ENCODE results near the gene ITGA1. TPM values are rescaled to one million over a fixed set of nuclear protein-coding genes. Genes with fewer than 3 reads are reported as not detected.

Gene ITGA1
- total and polyA plus RNA-seq, 2 donors from 2014 or later, result 13.3 to 65.6 TPM

GRCh38 chr5:52772668-52773067 lies 15.0 kb upstream of the ITGA1 start:
- Histone ChIP-seq H3K27ac (ENCODE audit: low read depth in 2 of 2, low read length in 2 of 2) (peak overlapping the region in 1 of 2 donors; percentile 7), H3K4me1 (ENCODE audit: control insufficient read depth in 2 of 3, insufficient read depth in 2 of 3, low read depth in 1 of 3, low read length in 3 of 3) (no peaks in the 10 kb centered on the region), H3K4me3 (ENCODE audit: low read length in 3 of 3) (no peak overlapping the region), H3K27me3 (ENCODE audit: control insufficient read depth, insufficient read depth, low read length) (no peaks in the 10 kb centered on the region), H3K36me3 (ENCODE audit: control insufficient read depth in 2 of 3, insufficient read depth in 3 of 3, low read length in 3 of 3) (no peaks in the 10 kb centered on the region), H3K9me3 (ENCODE audit: control insufficient read depth in 2 of 3, insufficient read depth in 1 of 3, low read length in 3 of 3) (no peaks in the 10 kb centered on the region), H3K9ac (ENCODE audit: low read length in 3 of 3) (no peak overlapping the region)
- FAIRE-seq (no peak), DNase-seq (no peak)
- intact Hi-C loops (cut with DNase I), result no loop called here
- TF ChIP-seq, protein P1, sequence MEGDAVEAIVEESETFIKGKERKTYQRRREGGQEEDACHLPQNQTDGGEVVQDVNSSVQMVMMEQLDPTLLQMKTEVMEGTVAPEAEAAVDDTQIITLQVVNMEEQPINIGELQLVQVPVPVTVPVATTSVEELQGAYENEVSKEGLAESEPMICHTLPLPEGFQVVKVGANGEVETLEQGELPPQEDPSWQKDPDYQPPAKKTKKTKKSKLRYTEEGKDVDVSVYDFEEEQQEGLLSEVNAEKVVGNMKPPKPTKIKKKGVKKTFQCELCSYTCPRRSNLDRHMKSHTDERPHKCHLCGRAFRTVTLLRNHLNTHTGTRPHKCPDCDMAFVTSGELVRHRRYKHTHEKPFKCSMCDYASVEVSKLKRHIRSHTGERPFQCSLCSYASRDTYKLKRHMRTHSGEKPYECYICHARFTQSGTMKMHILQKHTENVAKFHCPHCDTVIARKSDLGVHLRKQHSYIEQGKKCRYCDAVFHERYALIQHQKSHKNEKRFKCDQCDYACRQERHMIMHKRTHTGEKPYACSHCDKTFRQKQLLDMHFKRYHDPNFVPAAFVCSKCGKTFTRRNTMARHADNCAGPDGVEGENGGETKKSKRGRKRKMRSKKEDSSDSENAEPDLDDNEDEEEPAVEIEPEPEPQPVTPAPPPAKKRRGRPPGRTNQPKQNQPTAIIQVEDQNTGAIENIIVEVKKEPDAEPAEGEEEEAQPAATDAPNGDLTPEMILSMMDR (IDR thresholded peaks at IDR 0.05; ENCODE audit: borderline replicate concordance, extremely low read depth, insufficient read depth), result no peak

- Histone ChIP-seq H3K36me3 (ENCODE audit: control insufficient read depth in 2 of 3, insufficient read depth in 3 of 3, low read length in 3 of 3) (no peaks in the 10 kb centered on the region), H3K27me3 (ENCODE audit: control insufficient read depth, insufficient read depth, low read length) (no peaks in the 10 kb centered on the region), H3K9ac (ENCODE audit: low read length in 3 of 3) (no peak overlapping the region), H3K4me1 (ENCODE audit: control insufficient read depth in 2 of 3, insufficient read depth in 2 of 3, low read depth in 1 of 3, low read length in 3 of 3) (no peaks in the 10 kb centered on the region), H3K27ac (ENCODE audit: low read depth in 2 of 2, low read length in 2 of 2) (no peak overlapping the region), H3K9me3 (ENCODE audit: control insufficient read depth in 2 of 3, insufficient read depth in 1 of 3, low read length in 3 of 3) (no peaks in the 10 kb centered on the region), H3K4me3 (ENCODE audit: low read length in 3 of 3) (no peak overlapping the region)
- intact Hi-C loops (cut with DNase I), result no loop called here
- no peak for FAIRE-seq
- peak in 1 of 5 donors; percentile 24 for DNase-seq
- TF ChIP-seq, protein P1 (IDR thresholded peaks at IDR 0.05; ENCODE audit: borderline replicate concordance, extremely low read depth, insufficient read depth), result no peak
Measured at GRCh38 chr5:52773342-52773741, 14.4 kb upstream of the ITGA1 start.

- FAIRE-seq (no peak), DNase-seq (peak in 1 of 5 donors; percentile 15)
Measured at GRCh38 chr5:52774005-52774410, 13.7 kb upstream of the ITGA1 start.

More at GRCh38 chr5:52774005-52774410, 13.7 kb upstream of the ITGA1 start:
- TF ChIP-seq, protein P1 (IDR thresholded peaks at IDR 0.05; ENCODE audit: borderline replicate concordance, extremely low read depth, insufficient read depth), result no peak
- no peaks in the 10 kb centered on the region for H3K4me1 ChIP-seq (ENCODE audit: control insufficient read depth in 2 of 3, insufficient read depth in 2 of 3, low read depth in 1 of 3, low read length in 3 of 3)
- no peaks in the 10 kb centered on the region for H3K27me3 ChIP-seq (ENCODE audit: control insufficient read depth, insufficient read depth, low read length)
- H3K4me3 ChIP-seq (ENCODE audit: low read length in 3 of 3), result no peak overlapping the region
- intact Hi-C loops (cut with DNase I), result no loop called here
- H3K9me3 ChIP-seq (ENCODE audit: control insufficient read depth in 2 of 3, insufficient read depth in 1 of 3, low read length in 3 of 3), result no peaks in the 10 kb centered on the region
- no peak overlapping the region for H3K9ac ChIP-seq (ENCODE audit: low read length in 3 of 3)
- H3K36me3 ChIP-seq (ENCODE audit: control insufficient read depth in 2 of 3, insufficient read depth in 3 of 3, low read length in 3 of 3), result no peaks in the 10 kb centered on the region
- peak overlapping the region in 1 of 2 donors; percentile 20 for H3K27ac ChIP-seq (ENCODE audit: low read depth in 2 of 2, low read length in 2 of 2)
